GM18498 (cell line): ENCODE results near the gene MTTP.

ENCODE experiments used
- ATAC-seq: cut with Tn5 transposase; IDR thresholded peaks from one replicate; pipeline ENCODE4 v1.9.1; 2021; ENCODE audit warnings: mild to moderate bottlenecking, moderate library complexity; ENCODE audit not compliant: unreplicated experiment

Gene MTTP

DNA sequence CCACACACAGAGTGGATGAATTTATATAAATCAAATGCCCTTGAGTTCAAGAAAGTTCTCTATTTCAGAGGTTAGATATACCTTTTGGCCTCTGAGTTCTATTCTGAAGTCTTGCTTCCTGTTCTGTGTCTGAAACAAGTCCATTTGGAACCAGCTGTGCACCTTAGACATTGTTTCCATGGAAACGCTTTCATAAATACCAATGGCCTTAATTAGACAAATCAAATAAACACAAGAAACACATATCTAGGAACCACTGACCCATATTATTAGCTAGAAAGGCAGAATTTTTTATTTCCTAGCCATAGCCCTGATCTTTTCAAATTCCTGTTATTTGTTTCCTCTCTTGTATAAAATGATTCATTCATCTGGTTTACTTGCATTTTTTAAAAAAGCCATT lies 91.4 kb downstream of the MTTP start:
- no peak for ATAC-seq

DNA sequence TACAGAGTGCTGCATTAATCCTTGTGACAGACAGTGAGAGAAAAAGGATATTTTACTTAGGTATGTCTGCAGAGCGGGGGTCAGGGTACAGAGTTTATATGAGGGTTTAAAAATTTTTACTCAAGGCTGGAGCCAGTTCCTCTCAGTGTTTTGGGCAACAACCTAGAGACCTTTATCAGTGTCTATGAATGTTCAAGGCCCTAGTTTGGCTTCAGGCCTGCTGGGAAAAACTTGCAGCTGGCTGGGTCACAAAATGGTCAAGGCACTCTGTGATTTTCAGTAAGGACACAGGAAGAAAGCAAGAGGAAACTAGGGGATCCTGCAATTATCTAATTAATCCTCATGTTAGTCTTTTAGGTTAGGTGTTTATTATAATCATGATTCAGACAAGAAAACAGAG lies 93.8 kb downstream of the MTTP start:
- ATAC-seq, result no peak

- no peak for ATAC-seq
These were observed 94.5 kb downstream of the MTTP start for GRCh38 chr4:99669084-99669483.

DNA sequence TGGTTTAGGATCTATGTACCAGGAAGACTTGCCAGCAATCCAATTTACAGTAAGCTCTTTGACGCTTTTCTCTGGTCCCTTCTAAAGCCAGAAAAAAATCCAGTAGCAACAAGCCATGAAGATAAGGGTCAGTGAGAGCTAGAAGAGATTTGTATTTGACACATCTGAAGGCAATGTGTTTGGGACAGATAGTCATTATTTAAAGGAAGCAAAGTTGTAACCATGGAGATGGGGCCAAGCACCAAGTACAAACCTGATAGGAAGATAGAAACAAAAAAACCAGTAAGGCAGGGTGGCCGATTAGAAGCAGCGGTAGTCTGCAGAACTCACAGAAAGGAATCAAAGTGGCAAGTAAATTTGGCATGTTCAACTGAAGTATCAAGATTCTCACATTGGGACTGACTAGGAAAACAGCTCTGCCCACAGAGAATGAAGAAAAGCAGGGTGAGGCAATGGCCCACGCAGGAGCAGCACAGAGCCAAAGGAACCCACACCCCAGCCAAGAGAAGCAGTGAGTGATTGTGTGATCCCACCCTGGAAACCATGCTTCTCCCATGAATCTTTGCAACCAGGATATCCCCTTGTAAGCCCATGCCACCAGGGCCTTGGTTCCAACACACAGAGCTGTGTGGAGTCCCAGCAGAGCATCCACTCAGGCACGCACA lies 95.9 kb downstream of the MTTP start:
- ATAC-seq, result no peak
